T-helper 1 cell treated with Interleukin-12 subunit alpha and Interleukin-12 subunit beta and Interleukin-4 antibody, amounts not matched to agents 30 ng/mL and 1 ng/mL, for 36 hours (primary cell): ENCODE data around the gene GDI1. TPM values are rescaled to one million over a fixed set of nuclear protein-coding genes. Genes with fewer than 3 reads are reported as not detected.

Source experiments
- intact Hi-C: fragments of 100-400 bp; cut with micrococcal nuclease; formaldehyde crosslinking; loops from one replicate; pipeline ENCODE4 v1.15.1; 2024
- total RNA-seq: library from RNA; stranded (reverse); gene quantifications from 2 replicates; pipeline ENCODE4 v1.2.3, GENCODE V29; 2022

GDI1 gene
- total RNA-seq, 1 donor from 2014 or later: 119 TPM

GRCh38 chrX:154436374-154436982 is 476 bp upstream of the GDI1 start:
- intact Hi-C loops: loop anchor here (1.0 to 5.0 kb wide), 6 partner anchors 8 to 68 kb away; partner anchors contain the start of genes ATP6AP1, LAGE3, PLXNA3 and RPL10

DNA sequence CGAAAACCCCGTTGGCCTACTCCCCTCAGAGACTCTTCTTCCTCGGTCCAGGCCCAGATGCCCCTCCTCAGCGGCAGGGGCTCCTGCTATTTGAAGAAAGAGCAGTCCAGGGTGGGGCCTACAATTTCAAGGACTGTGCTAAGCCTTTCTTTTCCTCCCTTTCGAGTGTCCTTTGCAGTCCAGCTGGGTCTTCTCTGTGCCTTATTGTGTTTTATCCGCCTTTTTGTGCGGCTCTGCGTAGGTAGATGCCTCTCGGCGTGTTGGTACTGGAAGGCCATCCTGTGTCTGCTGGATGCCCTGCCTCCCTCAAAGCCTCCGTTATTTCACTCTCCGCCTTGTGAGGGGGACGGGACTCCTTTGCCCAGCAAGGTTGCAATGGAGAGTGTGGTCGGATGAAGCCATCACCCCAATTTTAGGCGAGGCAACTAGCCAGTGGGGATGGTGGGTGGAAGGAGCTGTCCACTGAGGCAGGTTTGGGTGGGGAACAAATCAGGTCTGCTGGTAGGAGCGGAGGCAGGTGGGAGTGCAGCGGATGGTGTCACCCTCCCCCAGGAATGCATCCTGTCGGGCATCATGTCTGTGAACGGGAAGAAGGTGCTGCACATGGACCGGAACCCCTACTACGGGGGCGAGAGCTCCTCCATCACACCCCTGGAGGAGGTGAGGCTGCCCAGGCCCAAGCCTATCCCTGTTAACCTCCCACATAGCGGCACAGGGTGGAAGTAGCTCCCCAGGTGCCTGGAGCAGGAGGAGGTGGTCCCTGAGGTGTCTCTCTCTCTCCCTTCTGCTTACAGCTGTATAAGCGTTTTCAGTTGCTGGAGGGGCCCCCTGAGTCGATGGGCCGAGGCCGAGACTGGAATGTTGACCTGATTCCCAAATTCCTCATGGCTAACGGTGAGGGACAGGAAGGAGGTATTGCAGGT is 1.3 kb downstream of the GDI1 start:
- intact Hi-C loops: loop anchor here (2.0 to 5.0 kb wide), 5 partner anchors 21 to 69 kb away; partner anchors contain the start of genes LAGE3, PLXNA3, RPL10 and SLC10A3

- intact Hi-C loops: loop anchor here (5.0 kb wide), 2 partner anchors 43 to 77 kb away; partner anchors contain the start of genes FAM3A and RPL10
Observed at GRCh38 chrX:154439841-154440240, 2.9 kb downstream of the GDI1 start.

DNA sequence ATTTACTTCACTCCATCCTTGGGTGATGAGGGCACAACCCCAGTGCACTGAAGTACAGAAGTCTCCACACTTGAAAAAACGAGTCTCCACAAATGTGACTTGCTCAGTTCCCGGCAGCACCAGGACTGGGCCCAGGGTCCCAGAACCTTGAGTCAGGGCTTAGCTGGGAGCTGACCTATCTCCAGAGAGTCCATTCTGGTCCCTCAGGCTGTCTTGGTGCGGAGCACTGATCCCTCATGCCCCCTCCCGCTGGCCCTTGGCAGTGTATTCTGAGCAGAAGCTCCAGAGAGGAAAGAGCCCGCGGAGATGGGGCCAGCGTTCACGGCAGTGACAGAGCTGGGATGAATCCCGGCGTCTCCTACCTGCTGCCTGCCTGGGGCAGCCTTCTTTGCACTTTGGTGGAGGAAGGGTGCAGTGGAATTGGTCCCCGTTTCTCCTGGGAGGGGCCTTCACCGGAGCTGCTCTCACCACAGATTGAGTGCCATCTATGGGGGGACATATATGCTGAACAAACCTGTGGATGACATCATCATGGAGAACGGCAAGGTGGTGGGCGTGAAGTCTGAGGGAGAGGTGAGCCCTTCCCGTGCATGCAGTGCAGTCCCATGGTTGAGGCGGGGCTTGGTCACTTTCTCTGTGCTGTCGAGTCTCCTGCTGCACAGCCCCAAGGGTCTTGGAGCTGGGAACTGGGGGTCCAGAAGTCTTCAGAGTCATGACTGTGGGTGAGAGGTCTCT is 3.8 kb downstream of the GDI1 start:
- intact Hi-C loops: loop anchor here (5.0 kb wide), 1 partner anchor 77 kb away; the partner anchor contains the start of gene FAM3A

DNA sequence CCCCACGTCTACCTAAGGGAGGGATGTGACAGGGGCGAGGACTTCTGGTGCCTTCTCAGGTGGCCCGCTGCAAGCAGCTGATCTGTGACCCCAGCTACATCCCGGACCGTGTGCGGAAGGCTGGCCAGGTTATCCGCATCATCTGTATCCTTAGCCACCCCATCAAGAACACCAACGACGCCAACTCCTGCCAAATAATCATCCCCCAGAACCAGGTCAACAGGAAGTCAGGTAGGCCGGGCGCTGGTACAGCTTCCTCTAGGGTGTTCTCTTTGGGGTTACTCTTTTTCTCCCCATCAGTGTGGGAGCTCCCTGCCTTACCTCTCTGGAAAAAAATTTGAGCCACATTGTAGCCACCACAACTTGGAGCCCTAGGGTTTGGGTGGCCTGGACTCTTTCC is 4.6 kb downstream of the GDI1 start:
- intact Hi-C loops: loop anchor here (5.0 kb wide), 1 partner anchor 76 kb away; the partner anchor contains the start of gene FAM3A

DNA sequence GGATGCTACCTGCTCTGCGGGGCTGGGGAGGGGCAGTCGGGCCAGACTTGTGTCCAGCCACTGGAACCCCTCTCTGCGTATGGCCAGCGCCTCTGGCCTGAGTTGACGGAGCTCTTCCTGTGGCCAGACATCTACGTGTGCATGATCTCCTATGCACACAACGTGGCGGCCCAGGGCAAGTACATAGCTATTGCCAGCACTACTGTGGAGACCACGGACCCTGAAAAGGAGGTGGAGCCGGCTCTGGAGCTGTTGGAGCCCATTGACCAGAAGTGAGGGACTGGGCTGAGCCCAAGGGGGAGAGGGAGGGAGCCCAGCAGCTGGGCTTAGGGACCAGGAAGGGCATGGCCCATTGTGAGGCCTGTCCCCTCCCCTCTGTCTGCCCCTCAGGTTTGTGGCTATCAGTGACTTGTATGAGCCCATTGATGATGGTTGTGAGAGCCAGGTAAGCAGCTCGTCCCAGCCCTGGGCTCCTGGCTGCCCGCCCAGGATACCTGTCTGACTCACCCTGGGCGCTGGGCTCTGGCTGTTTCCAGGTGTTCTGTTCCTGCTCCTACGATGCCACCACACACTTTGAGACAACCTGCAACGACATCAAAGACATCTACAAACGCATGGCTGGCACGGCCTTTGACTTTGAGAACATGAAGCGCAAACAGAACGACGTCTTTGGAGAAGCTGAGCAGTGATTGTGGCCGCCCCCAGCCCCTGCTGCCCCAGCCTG is 5.2 kb downstream of the GDI1 start:
- intact Hi-C loops: loop anchor here (5.0 kb wide), 1 partner anchor 75 kb away; the partner anchor contains the start of gene FAM3A

- intact Hi-C loops: loop anchor here (5.0 kb wide), 1 partner anchor 74 kb away; the partner anchor contains the start of gene FAM3A
Observed at GRCh38 chrX:154443479-154443910, 6.5 kb downstream of the GDI1 start.

GRCh38 chrX:154443992-154444754 is 7.2 kb downstream of the GDI1 start, which contains the start of gene FAM50A:
Gene FAM50A (plus strand): TSS chrX:154444141. CDS start chrX:154444236, 95 bp downstream.
- intact Hi-C loops: loop anchor here (2.0 to 5.0 kb wide), 2 partner anchors 35 to 73 kb away; partner anchors contain the start of genes FAM3A and LAGE3

DNA sequence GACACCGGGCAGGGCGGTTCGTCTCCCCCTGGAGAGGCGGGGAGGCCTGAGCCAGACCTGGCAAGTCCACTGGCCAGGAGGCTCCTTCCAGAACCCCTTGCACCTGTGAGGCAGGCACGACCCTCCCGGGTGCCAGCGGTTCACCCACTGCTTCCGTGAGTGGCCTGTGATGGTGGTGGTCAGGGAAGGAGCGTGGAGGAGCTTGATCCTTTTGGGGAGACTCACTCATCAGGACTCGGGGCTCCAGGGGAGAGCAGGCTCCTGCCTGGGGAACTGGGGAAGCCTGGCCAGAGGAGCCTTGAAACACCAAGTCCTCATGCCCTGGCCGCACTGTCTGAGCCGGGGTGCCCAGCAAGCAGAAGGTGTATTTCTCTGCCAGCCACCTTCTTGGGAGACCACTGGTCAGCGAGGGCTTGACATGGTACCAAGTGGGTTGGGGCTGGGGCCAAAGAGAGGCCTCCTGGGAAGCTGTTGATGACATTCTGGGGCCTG is 7.8 kb downstream of the GDI1 start:
- intact Hi-C loops: loop anchor here (2.0 to 5.0 kb wide), 2 partner anchors 34 to 72 kb away; partner anchors contain the start of genes FAM3A and LAGE3

GRCh38 chrX:154445776-154446175 is 8.8 kb downstream of the GDI1 start:
- intact Hi-C loops: loop anchor here (2.0 kb wide), 1 partner anchor 33 kb away; the partner anchor contains the start of gene LAGE3

DNA sequence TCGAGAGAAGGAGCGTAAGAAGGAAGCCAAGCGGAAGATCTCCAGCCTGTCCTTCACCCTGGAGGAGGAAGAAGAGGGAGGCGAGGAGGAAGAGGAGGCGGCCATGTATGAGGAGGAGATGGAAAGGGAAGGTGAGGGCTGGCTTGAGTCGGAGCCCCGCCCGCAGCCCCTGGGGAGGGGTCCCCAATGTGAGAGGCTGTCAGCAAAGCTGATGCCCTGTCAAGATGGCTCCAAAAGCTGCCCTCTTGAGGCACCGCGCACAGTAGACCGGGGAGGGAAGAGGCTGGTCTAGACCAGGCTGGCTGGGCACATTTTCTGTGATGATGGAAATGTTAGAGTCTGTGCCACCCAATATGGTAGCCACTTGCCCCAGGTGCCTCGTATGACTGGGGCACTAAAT is 9.5 kb downstream of the GDI1 start:
- intact Hi-C loops: no loop called here

- intact Hi-C loops: no loop called here
Observed at GRCh38 chrX:154448484-154448883, 11.5 kb downstream of the GDI1 start.

DNA sequence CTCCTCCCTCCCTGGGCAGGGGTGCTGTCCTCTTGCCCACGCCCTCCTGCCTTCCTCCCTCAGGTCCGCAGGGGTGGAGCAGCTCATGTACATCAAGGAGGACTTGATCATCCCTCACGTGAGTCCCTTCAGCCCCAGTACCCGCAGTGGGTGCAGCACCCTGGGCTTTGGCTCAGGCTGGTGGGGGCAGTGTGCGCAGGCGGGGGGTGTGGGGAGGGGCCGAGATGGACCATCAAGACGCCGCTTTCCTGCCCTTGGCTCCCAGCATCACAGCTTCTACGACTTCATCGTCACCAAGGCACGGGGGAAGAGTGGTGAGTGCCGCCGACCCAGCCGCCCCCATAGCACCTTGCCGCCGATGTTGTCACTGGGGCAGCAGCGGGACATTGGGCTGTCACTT is 12.7 kb downstream of the GDI1 start:
- intact Hi-C loops: no loop called here

GRCh38 chrX:154450312-154450711 is 13.4 kb downstream of the GDI1 start:
- intact Hi-C loops: no loop called here

- intact Hi-C loops: no loop called here
Observed at GRCh38 chrX:154452823-154453222, 15.9 kb downstream of the GDI1 start.

DNA sequence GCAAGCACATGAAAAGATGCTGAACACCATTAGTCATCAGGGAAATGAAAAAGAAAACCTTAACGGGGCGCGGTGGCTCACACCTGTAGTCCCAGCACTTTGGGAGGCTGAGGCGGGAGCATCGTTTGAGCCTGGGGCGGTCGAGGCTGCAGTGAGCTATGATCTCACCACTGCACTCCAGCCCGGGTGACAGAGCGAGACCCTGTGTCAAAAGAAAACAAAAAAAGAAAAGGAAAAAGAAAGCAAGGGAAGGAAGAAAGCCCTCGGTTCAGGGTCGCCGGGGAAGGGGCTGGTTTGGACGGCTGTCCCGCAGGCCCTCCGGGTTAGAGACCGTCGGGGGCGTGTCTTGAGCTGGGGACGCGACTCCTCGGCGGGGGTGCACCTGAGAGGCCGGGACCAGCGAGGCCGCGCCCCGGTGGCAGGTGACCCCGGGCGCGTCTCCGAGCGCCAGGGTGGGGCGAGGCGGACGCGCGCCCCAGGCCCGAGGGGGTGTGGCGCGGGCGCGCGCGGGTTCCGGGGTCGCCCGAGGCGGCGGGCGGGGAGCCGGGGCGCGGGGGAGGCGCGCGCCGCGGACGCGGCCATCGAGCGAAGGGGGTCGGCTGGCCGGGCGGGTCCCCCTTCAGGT is 20.6 kb downstream of the GDI1 start:
- intact Hi-C loops: loop anchor here (1.0 to 2.0 kb wide), 3 partner anchors 21 to 33 kb away; partner anchors contain the start of genes GDI1, LAGE3 and SLC10A3

DNA sequence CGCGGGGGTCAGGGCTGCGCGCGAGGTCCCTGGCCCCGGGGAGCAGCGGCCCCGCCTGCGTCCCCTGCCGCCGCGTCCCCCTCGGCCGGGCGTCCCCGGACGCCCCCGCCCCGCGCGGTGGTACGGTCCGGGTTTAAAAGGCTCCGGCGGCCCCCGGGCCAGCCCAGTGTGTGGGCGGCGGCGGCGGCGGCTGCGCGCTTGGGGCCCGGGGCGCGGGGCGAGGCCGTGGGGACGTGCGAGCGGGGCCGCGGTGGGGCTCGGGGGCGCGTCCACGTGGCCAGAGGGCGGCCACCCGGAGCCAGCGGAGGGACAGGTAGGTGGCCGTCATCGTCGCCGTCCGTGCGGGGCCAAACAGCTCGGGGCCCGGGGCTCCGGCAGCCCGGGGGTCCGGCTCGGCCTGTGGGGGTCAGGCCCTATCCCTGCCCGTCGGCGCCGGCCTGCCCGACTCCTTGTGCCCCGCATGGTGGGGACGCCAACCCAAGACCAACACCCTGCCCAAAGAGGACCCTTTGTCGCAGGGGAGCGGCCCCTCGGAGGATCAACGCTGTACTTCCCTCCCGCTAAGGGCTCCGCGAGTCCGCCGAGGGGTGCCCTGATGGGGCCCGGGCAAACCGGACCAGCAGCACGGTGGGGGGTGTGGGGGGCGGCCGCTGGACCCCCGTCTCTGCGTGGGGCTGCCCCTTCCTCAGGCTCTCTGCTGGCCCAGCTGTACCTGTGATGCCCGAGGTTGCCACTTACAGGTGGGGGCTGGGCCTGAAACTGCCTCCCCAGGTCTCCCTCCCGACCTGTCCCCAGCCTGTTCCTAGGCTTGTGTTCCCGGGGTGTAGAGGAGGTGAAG is 21.4 kb downstream of the GDI1 start, which contains the start of gene PLXNA3:
TSS of gene PLXNA3 (plus strand) at position 166 of the 838 bp plus-strand sequence. CDS start 1,903 bp downstream, outside the sequence.
- intact Hi-C loops: loop anchor here (1.0 to 2.0 kb wide), 3 partner anchors 20 to 32 kb away; partner anchors contain the start of genes GDI1, LAGE3 and SLC10A3
